Brain microvascular endothelial cell (primary cell): ENCODE results near the gene ANKRD11.

ENCODE experiments used
- DNase-seq: peaks from one replicate; pipeline ENCODE4 v3.0.0-alpha.2; 2020
- H3K27ac ChIP-seq: fragments of 250-450 bp; sonication (Bioruptor Pico); 2 replicates; pipeline ENCODE4 v1.5.1; 2020; ENCODE audit warnings: mild to moderate bottlenecking, moderate library complexity
- H3K27me3 ChIP-seq: fragments of 250-450 bp; sonication (Bioruptor Pico); replicated peaks from 2 replicates; pipeline ENCODE4 v1.5.1; 2020; ENCODE audit warnings: mild to moderate bottlenecking
- H3K36me3 ChIP-seq: fragments of 250-450 bp; sonication (Bioruptor Pico); replicated peaks from 2 replicates; pipeline ENCODE4 v1.5.1; 2020; ENCODE audit warnings: mild to moderate bottlenecking
- H3K4me3 ChIP-seq: 2 replicates; pipeline ENCODE4 v1.5.1; 2011; ENCODE audit warnings: low read depth, mild to moderate bottlenecking, control low read depth, low read length, moderate library complexity
- CTCF ChIP-seq: IDR thresholded peaks from 2 replicates; pipeline ENCODE4 v1.5.1; 2011; ENCODE audit warnings: low read depth, mild to moderate bottlenecking, moderate library complexity, low read length, control low read depth, inconsistent platforms; ENCODE audit errors: missing control alignments
- in situ Hi-C: cut with HindIII; loops from 2 replicates; pipeline ENCODE4 v1.10.0; 2017; ENCODE audit warnings: low sequenced_read_pairs, low pct_ligation_motif_present

The ANKRD11 gene

DNA sequence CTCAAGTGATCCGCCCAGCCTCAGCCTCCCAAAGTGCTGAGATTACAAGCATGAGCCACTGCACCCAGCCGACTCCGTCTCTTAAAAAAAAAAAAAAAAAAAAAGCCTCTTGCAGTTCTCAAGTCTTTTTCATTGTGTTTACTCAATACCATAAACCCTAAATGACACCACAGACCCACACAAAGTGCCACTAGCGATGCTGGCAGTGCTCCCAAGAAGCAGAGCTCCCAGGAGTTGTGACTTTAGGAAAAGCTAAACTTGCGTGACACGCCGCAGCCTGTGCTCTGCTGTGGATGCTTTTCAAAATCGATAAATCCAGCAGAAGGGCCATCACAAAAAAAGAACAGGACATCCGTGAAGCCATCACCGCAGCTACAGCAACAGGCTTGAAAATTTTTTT, 114.7 kb downstream of the ANKRD11 start:
- DNase-seq: no peak
- Histone ChIP-seq H3K27ac (no peak overlapping the region), H3K36me3 (peaks cover 13% of the 10 kb centered on the region), H3K27me3 (no peaks in the 10 kb centered on the region), H3K4me3 (no peak overlapping the region)
- no peak for TF ChIP-seq CTCF
- in situ Hi-C loops: no loop called here

DNA sequence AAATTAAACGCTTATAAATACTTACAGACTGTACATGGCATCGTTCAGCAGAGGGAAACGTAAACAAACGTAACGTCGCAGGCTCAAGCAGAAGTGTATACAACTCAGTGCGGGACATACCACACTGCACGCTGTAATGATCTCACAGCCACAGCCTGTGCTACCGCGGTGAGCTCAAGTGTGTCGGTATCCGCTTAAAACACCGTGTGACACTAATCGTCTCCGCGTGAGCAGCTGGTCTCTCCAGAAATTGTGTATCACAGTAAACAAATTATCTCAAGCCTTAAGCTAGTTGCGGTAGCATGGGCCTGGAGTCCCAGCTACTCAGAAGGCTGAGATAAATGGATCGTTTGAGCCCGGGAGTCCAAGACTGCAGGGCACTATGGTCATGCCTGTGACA, 115.3 kb downstream of the ANKRD11 start:
- Histone ChIP-seq H3K36me3 (peaks cover 13% of the 10 kb centered on the region), H3K27ac (peak overlapping the region; percentile 94), H3K4me3 (no peak overlapping the region), H3K27me3 (no peaks in the 10 kb centered on the region)
- in situ Hi-C loops: no loop called here
- no peak for TF ChIP-seq CTCF
- DNase-seq: no peak

- peak; percentile 36 for TF ChIP-seq CTCF
- peaks cover 13% of the 10 kb centered on the region for H3K36me3 ChIP-seq
- H3K27me3 ChIP-seq: no peaks in the 10 kb centered on the region
- H3K27ac ChIP-seq: peak overlapping the region; percentile 94
- in situ Hi-C loops: no loop called here
- DNase-seq: peak; percentile 74
- H3K4me3 ChIP-seq: no peak overlapping the region
Observed at GRCh38 chr16:89374393-89374960, 115.9 kb downstream of the ANKRD11 start.

DNA sequence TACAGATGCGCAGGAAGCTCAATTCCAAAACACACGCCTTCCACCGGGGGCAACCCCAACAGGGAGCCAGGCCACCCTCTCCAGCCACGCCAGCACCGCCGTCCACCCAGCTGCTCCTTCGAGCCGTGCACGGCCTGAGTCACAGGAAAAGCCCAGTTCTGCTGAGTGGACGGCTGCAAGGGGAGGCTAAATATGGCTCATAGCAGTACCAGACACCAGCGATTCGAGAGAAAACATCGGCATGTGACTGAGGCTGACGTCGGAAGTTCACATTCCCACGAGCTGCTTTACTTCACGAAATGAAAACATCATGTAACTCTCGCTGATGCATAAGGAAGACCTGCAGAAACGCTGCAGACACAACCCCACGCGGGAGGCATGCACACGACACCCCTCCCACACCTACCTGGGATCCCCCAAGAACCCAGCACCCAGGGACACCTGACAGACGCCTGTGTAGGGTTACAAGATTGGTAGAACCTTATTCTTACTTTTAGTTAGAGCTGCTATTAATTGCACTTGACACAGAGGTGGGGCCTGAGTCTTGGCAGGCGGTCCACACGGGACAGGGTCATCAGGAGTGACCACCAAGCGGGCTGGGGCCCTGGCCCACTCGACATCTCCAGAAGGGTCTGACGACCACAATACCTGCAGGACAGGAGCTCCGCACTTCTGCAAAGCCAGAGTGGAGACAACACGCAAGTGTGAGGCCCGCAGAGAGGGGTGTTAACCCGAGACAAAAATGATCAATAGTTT, 116.8 kb downstream of the ANKRD11 start:
- H3K27me3 ChIP-seq: no peaks in the 10 kb centered on the region
- no peak overlapping the region for H3K4me3 ChIP-seq
- TF ChIP-seq CTCF: peak; percentile 16
- peak; percentile 99 for DNase-seq
- H3K27ac ChIP-seq: peak overlapping the region; percentile 94
- in situ Hi-C loops: no loop called here
- peaks cover 13% of the 10 kb centered on the region for H3K36me3 ChIP-seq

- Histone ChIP-seq H3K27me3 (no peaks in the 10 kb centered on the region), H3K4me3 (no peak overlapping the region), H3K36me3 (peaks cover 13% of the 10 kb centered on the region), H3K27ac (peak overlapping the region; percentile 94)
- in situ Hi-C loops: no loop called here
- DNase-seq: peak; percentile 71
- TF ChIP-seq CTCF: no peak
Observed at GRCh38 chr16:89371968-89372634, 118.3 kb downstream of the ANKRD11 start.
